H1 (cell line): ENCODE measurements around the gene MYH11. TPM values are rescaled to one million over a fixed set of nuclear protein-coding genes. Genes with fewer than 3 reads are reported as not detected.

Source experiments
- GABPA ChIP-seq: IDR thresholded peaks from 2 replicates; pipeline ENCODE4 v1.6.1; 2011; ENCODE audit warnings: mild to moderate bottlenecking, low read length, moderate library complexity, borderline replicate concordance; ENCODE audit not compliant: insufficient read depth
- PHF8 ChIP-seq: fragments of 200-600 bp; sonication (generic); conservative IDR thresholded peaks from 2 replicates; pipeline ENCODE4 v1.7.1; 2012; ENCODE audit warnings: low read depth, mild to moderate bottlenecking, inconsistent platforms, low read length, moderate library complexity
- polyA plus RNA-seq, 7 experiments: library from polyadenylated mRNA; depleted of rRNA in 3 of 7; stranded (reverse) in 5 of 7; unstranded in 2 of 7; fragments of >200 nt in 5 of 7; fragments of 200-250 nt in 2 of 7; gene quantifications; 1 replicate in 5 of 7; 2 replicates in 1 of 7; 4 replicates in 1 of 7; pipeline versions ENCODE4 v1.2.1 to v1.2.3, GENCODE V29; 2011 to 2013; ENCODE audit warnings: missing spikeins in 2 of 7, mixed read lengths in 2 of 7
- total RNA-seq: library from RNA; stranded (reverse); fragmentation: NEBNext Ultra II Directional; extraction: Animal tissue kit (Norgen Biotek cat#: 25700); gene quantifications from 2 replicates; pipeline ENCODE4 v1.2.1, GENCODE V29; 2021

MYH11 gene
- total and polyA plus RNA-seq, 2 of the 8 experiments (the other 6 are each of a cell fraction or from before 2014, with no cell fraction given): 0.11 to 0.78 TPM

GRCh38 chr16:15817446-15817845 lies 39.4 kb downstream of the MYH11 start (continued):
- TF ChIP-seq PHF8: no peak
- TF ChIP-seq GABPA: no peak
